Measurements from ENCODE around the gene BTF3. TPM values are rescaled to one million over a fixed set of nuclear protein-coding genes. Genes with fewer than 3 reads are reported as not detected.

Gene BTF3
- total RNA-seq, 1 experiment from 2014 or later: 647 TPM

GRCh38 chr5:73488806-73489205 lies 9.4 kb upstream of the BTF3 start:
- TF ChIP-seq REST (IDR thresholded peaks at IDR 0.05; ENCODE audit: insufficient read depth in 1 of 2, low read depth in 2 of 2, low read length in 1 of 2): no peak
- TF ChIP-seq POLR2AphosphoS5 (IDR thresholded peaks at IDR 0.05; ENCODE audit: low read depth, low read length): no peak
- no peak for TF ChIP-seq CTCF (IDR thresholded peaks at IDR 0.05)
- TF ChIP-seq TCF7L2 (IDR thresholded peaks at IDR 0.05; ENCODE audit: low read depth, low read length): no peak
- TF ChIP-seq SIN3A (IDR thresholded peaks at IDR 0.05; ENCODE audit: borderline replicate concordance, insufficient read depth, low read depth, low read length): no peak
- no peaks in the 10 kb centered on the region for H3K27me3 ChIP-seq (ENCODE audit: control insufficient read depth, insufficient read depth, low read length)
- no peak for DNase-seq (ENCODE audit: low read depth, low spot score)
- intact Hi-C loops (cut with micrococcal nuclease; ENCODE audit: unreplicated experiment): no loop called here
- CTCF ChIA-PET: interaction anchor here (0.5 kb wide), 1 partner anchor 76 kb away, joined by 4 read pairs; no protein-coding TSS in a partner anchor
- no peaks in the 10 kb centered on the region for H3K9me3 ChIP-seq (ENCODE audit: control insufficient read depth, insufficient read depth, low read depth, low read length)
- in situ Hi-C loops (cut with HindIII; ENCODE audit: low pct_unique_long_range_greater_than_20kb, low sequenced_read_pairs): no loop called here
- H3K36me3 ChIP-seq (ENCODE audit: control insufficient read depth, insufficient read depth, low read length): no peaks in the 10 kb centered on the region
- no peak for ATAC-seq
- BruUV-seq (replicated peaks): no TSS peak
- H3K27ac ChIP-seq (ENCODE audit: low read length): no peak overlapping the region
- POLR2A ChIA-PET: no interaction called here
- H3K4me1 ChIP-seq (ENCODE audit: control insufficient read depth, insufficient read depth, low read length): no peaks in the 10 kb centered on the region
- H3K4me3 ChIP-seq (ENCODE audit: low read depth in 2 of 2, low read length in 2 of 2): no peak overlapping the region

GRCh38 chr5:73490088-73490487 lies 8.2 kb upstream of the BTF3 start:
- no TSS peak for BruUV-seq (replicated peaks)
- Histone ChIP-seq H3K27ac (ENCODE audit: low read length) (no peak overlapping the region), H3K27me3 (ENCODE audit: control insufficient read depth, insufficient read depth, low read length) (no peaks in the 10 kb centered on the region), H3K36me3 (ENCODE audit: control insufficient read depth, insufficient read depth, low read length) (no peaks in the 10 kb centered on the region), H3K4me3 (ENCODE audit: low read depth in 2 of 2, low read length in 2 of 2) (no peak overlapping the region), H3K9me3 (ENCODE audit: control insufficient read depth, insufficient read depth, low read depth, low read length) (no peaks in the 10 kb centered on the region), H3K4me1 (ENCODE audit: control insufficient read depth, insufficient read depth, low read length) (no peaks in the 10 kb centered on the region)
- POLR2A ChIA-PET: no interaction called here
- DNase-seq (ENCODE audit: low read depth, low spot score): no peak
- in situ Hi-C loops (cut with HindIII; ENCODE audit: low pct_unique_long_range_greater_than_20kb, low sequenced_read_pairs) (no loop called here), intact Hi-C loops (cut with micrococcal nuclease; ENCODE audit: unreplicated experiment) (no loop called here)
- CTCF ChIA-PET: interaction anchor here (0.7 kb wide), 1 partner anchor 34 kb away, joined by 4 read pairs; no protein-coding TSS in a partner anchor
- TF ChIP-seq REST (IDR thresholded peaks at IDR 0.05; ENCODE audit: insufficient read depth in 1 of 2, low read depth in 2 of 2, low read length in 1 of 2) (no peak), SIN3A (IDR thresholded peaks at IDR 0.05; ENCODE audit: borderline replicate concordance, insufficient read depth, low read depth, low read length) (no peak)
- ATAC-seq: no peak

All from Panc1 (cell line).